ENCODE data around the gene CD19. TPM values are rescaled to one million over a fixed set of nuclear protein-coding genes. Genes with fewer than 3 reads are reported as not detected.

Gene CD19
- total RNA-seq, 1 donor from 2014 or later = not detected

GRCh38 chr16:28898942-28899341, 32.8 kb upstream of the CD19 start:
- no peaks in the 10 kb centered on the region for H3K36me3 Mint-ChIP-seq
- no peaks in the 10 kb centered on the region for H3K9me3 Mint-ChIP-seq
- no peak for DNase-seq (ENCODE audit: extremely low spot score, unreplicated experiment)
- H3K27me3 Mint-ChIP-seq = no peaks in the 10 kb centered on the region
- H3K4me3 Mint-ChIP-seq = no peak overlapping the region
- no peaks in the 10 kb centered on the region for H3K4me1 Mint-ChIP-seq (ENCODE audit: unreplicated experiment)
- no peak for TF ChIP-seq CTCF (conservative IDR thresholded peaks at IDR 0.05)
- no peak overlapping the region for H3K27ac Mint-ChIP-seq

GRCh38 chr16:28899882-28900590, 31.7 kb upstream of the CD19 start:
- H3K4me3 Mint-ChIP-seq = no peak overlapping the region
- no peaks in the 10 kb centered on the region for H3K36me3 Mint-ChIP-seq
- H3K4me1 Mint-ChIP-seq (ENCODE audit: unreplicated experiment) = no peaks in the 10 kb centered on the region
- no peak for TF ChIP-seq CTCF (conservative IDR thresholded peaks at IDR 0.05)
- no peaks in the 10 kb centered on the region for H3K9me3 Mint-ChIP-seq
- DNase-seq (ENCODE audit: extremely low spot score, unreplicated experiment) = no peak
- H3K27ac Mint-ChIP-seq = no peak overlapping the region
- no peaks in the 10 kb centered on the region for H3K27me3 Mint-ChIP-seq

GRCh38 chr16:28900601-28901000, 31.2 kb upstream of the CD19 start:
- Mint-ChIP-seq H3K4me3 (no peak overlapping the region), H3K27me3 (no peaks in the 10 kb centered on the region), H3K9me3 (no peaks in the 10 kb centered on the region), H3K27ac (no peak overlapping the region), H3K4me1 (ENCODE audit: unreplicated experiment) (no peaks in the 10 kb centered on the region), H3K36me3 (no peaks in the 10 kb centered on the region)
- DNase-seq (ENCODE audit: extremely low spot score, unreplicated experiment) = no peak
- TF ChIP-seq CTCF (conservative IDR thresholded peaks at IDR 0.05) = no peak

- Mint-ChIP-seq H3K4me3 (no peak overlapping the region), H3K9me3 (no peaks in the 10 kb centered on the region)
- no peak for TF ChIP-seq CTCF (conservative IDR thresholded peaks at IDR 0.05)
These were observed 29.9 kb upstream of the CD19 start for GRCh38 chr16:28901862-28902261.

GRCh38 chr16:28902909-28903308, 28.9 kb upstream of the CD19 start:
- Mint-ChIP-seq H3K9me3 (no peaks in the 10 kb centered on the region), H3K4me1 (ENCODE audit: unreplicated experiment) (no peaks in the 10 kb centered on the region), H3K36me3 (no peaks in the 10 kb centered on the region), H3K27ac (no peak overlapping the region), H3K4me3 (no peak overlapping the region), H3K27me3 (no peaks in the 10 kb centered on the region)
- no peak for TF ChIP-seq CTCF (conservative IDR thresholded peaks at IDR 0.05)
- no peak for DNase-seq (ENCODE audit: extremely low spot score, unreplicated experiment)

More at GRCh38 chr16:28901862-28902261, 29.9 kb upstream of the CD19 start:
- no peaks in the 10 kb centered on the region for H3K36me3 Mint-ChIP-seq
- H3K27me3 Mint-ChIP-seq = no peaks in the 10 kb centered on the region
- no peak for DNase-seq (ENCODE audit: extremely low spot score, unreplicated experiment)
- H3K4me1 Mint-ChIP-seq (ENCODE audit: unreplicated experiment) = no peaks in the 10 kb centered on the region
- no peak overlapping the region for H3K27ac Mint-ChIP-seq

Measured in type B pancreatic cell (in vitro differentiated cells).